OCI-LY1 (cell line): ENCODE measurements around the gene TRPC3.

Experiments
- H2AFZ ChIP-seq: fragments of 200-600 bp; sonication (generic), shearing (Covaris generic); 2 replicates; pipeline ENCODE4 v1.6.0; 2014; ENCODE audit warnings: antibody characterized with exemption, mild to moderate bottlenecking, low read length
- H3F3A ChIP-seq: fragments of 200-600 bp; sonication (generic), shearing (Covaris generic); 2 replicates; pipeline ENCODE4 v1.6.0; 2014; ENCODE audit warnings: mild to moderate bottlenecking, antibody characterized with exemption, low read length, moderate library complexity; ENCODE audit not compliant: insufficient read depth
- H3K27ac ChIP-seq: fragments of 200-600 bp; sonication (generic); 2 replicates; pipeline ENCODE4 v1.5.1; 2014; ENCODE audit warnings: low read length, mixed run types, mild to moderate bottlenecking, low read depth; ENCODE audit not compliant: poor library complexity, severe bottlenecking
- H3K27me3 ChIP-seq: fragments of 200-600 bp; sonication (generic); 2 replicates; pipeline ENCODE4 v1.6.0; 2014; ENCODE audit warnings: antibody characterized with exemption, mild to moderate bottlenecking, low read length, moderate library complexity; ENCODE audit not compliant: insufficient read depth
- H3K36me3 ChIP-seq: fragments of 200-600 bp; sonication (generic); 2 replicates; pipeline ENCODE4 v1.6.1; 2014; ENCODE audit warnings: mild to moderate bottlenecking, antibody characterized with exemption, low read length, moderate library complexity, mixed read lengths; ENCODE audit not compliant: insufficient read depth
- H3K4me1 ChIP-seq: fragments of 200-600 bp; sonication (generic); 2 replicates; pipeline ENCODE4 v1.5.1; 2014; ENCODE audit warnings: mild to moderate bottlenecking, low read length, moderate library complexity; ENCODE audit not compliant: insufficient read depth, severe bottlenecking
- H3K4me2 ChIP-seq: fragments of 200-600 bp; sonication (generic), shearing (Covaris generic); 2 replicates; pipeline ENCODE4 v1.6.1; 2014; ENCODE audit warnings: low read length
- H3K4me3 ChIP-seq: fragments of 200-600 bp; sonication (generic); 2 replicates; pipeline ENCODE4 v1.5.1; 2014; ENCODE audit warnings: low read length, low read depth, mild to moderate bottlenecking, mixed read lengths; ENCODE audit not compliant: poor library complexity, severe bottlenecking
- H3K79me2 ChIP-seq: fragments of 200-600 bp; shearing (Covaris generic); 2 replicates; pipeline ENCODE4 v1.6.1; 2016; ENCODE audit warnings: mixed run types, low read length, mixed read lengths; ENCODE audit not compliant: insufficient read depth
- H3K9ac ChIP-seq: fragments of 200-600 bp; sonication (generic), shearing (Covaris generic); 2 replicates; pipeline ENCODE4 v1.6.1; 2014; ENCODE audit warnings: mild to moderate bottlenecking, low read length, mixed read lengths
- H3K9me2 ChIP-seq: fragments of 200-600 bp; sonication (generic), shearing (Covaris generic); 2 replicates; pipeline ENCODE4 v1.6.1; 2014; ENCODE audit warnings: low read depth, mild to moderate bottlenecking, low read length, mixed read lengths
- H3K9me3 ChIP-seq: fragments of 200-600 bp; shearing (Covaris generic); 2 replicates; pipeline ENCODE4 v1.6.1; 2014; ENCODE audit warnings: low read length, mixed read lengths
- H4K20me1 ChIP-seq: fragments of 200-600 bp; sonication (generic), shearing (Covaris generic); 2 replicates; pipeline ENCODE4 v1.6.0; 2016; ENCODE audit warnings: mild to moderate bottlenecking, low read length; ENCODE audit not compliant: insufficient read depth
- CTCF ChIP-seq: fragments of 200-600 bp; sonication (generic), shearing (Covaris generic); IDR thresholded peaks from 2 replicates; pipeline ENCODE4 v1.5.1; 2017; ENCODE audit warnings: mild to moderate bottlenecking, antibody characterized with exemption, low read length, moderate library complexity, mixed read lengths
- EZH2 ChIP-seq: fragments of 200-600 bp; sonication (generic), shearing (Covaris generic); IDR thresholded peaks from 2 replicates; pipeline ENCODE4 v1.8.0; 2017; ENCODE audit warnings: borderline replicate concordance, mixed run types, mild to moderate bottlenecking, antibody characterized with exemption, low read length, moderate library complexity, mixed read lengths

The TRPC3 gene

GRCh38 chr4:121951521-121952110 lies at the start of gene TRPC3:
TSS of gene TRPC3 (minus strand) at chr4:121952060. CDS start at chr4:121951680, 380 bp downstream.
- H3K9me2 ChIP-seq: no peaks in the 10 kb centered on the region
- no peak for TF ChIP-seq EZH2
- TF ChIP-seq CTCF: no peak
- H3K4me1 ChIP-seq: peaks cover 15% of the 10 kb centered on the region
- H3F3A ChIP-seq: no peaks in the 10 kb centered on the region
- no peaks in the 10 kb centered on the region for H3K27me3 ChIP-seq
- H3K36me3 ChIP-seq: no peaks in the 10 kb centered on the region
- H3K4me2 ChIP-seq: peak within 1 kb of the TSS; percentile 63
- H3K9ac ChIP-seq: peak within 1 kb of the TSS; percentile 17; the same call in 1 of the 2 replicates
- no peak within 1 kb of the TSS for H2AFZ ChIP-seq
- H3K27ac ChIP-seq: no peak within 1 kb of the TSS
- no peaks in the 10 kb centered on the region for H3K9me3 ChIP-seq
- H4K20me1 ChIP-seq: no peaks in the 10 kb centered on the region
- H3K79me2 ChIP-seq: no peaks in the 10 kb centered on the region
- peak within 1 kb of the TSS; percentile 60 for H3K4me3 ChIP-seq

- H3K79me2 ChIP-seq: no peaks in the 10 kb centered on the region
- no peaks in the 10 kb centered on the region for H3K36me3 ChIP-seq
- no peak overlapping the region for H3K9ac ChIP-seq
- no peaks in the 10 kb centered on the region for H3F3A ChIP-seq
- H4K20me1 ChIP-seq: no peaks in the 10 kb centered on the region
- H3K27ac ChIP-seq: no peak overlapping the region
- H3K27me3 ChIP-seq: no peaks in the 10 kb centered on the region
- TF ChIP-seq EZH2 (no peak), CTCF (no peak)
- no peaks in the 10 kb centered on the region for H3K4me1 ChIP-seq
- no peaks in the 10 kb centered on the region for H3K9me2 ChIP-seq
- H3K9me3 ChIP-seq: no peaks in the 10 kb centered on the region
- H2AFZ ChIP-seq: no peak overlapping the region
- no peak overlapping the region for H3K4me3 ChIP-seq
- H3K4me2 ChIP-seq: no peak overlapping the region
Observed at GRCh38 chr4:122000849-122001248, 49.0 kb upstream of the TRPC3 start.

- Histone ChIP-seq H3K79me2 (no peaks in the 10 kb centered on the region), H3K27me3 (no peaks in the 10 kb centered on the region), H4K20me1 (no peaks in the 10 kb centered on the region), H3K4me3 (no peak overlapping the region), H3K9me3 (no peaks in the 10 kb centered on the region), H3K4me1 (no peaks in the 10 kb centered on the region), H2AFZ (no peak overlapping the region), H3K27ac (no peak overlapping the region), H3K4me2 (no peak overlapping the region), H3K9me2 (no peaks in the 10 kb centered on the region), H3F3A (no peaks in the 10 kb centered on the region), H3K9ac (no peak overlapping the region), H3K36me3 (no peaks in the 10 kb centered on the region)
- TF ChIP-seq EZH2 (no peak), CTCF (peak; percentile 26; the same call in 1 of the 2 replicates)
Observed at GRCh38 chr4:121998024-121998423, 46.2 kb upstream of the TRPC3 start.
